NCI-H2196 treated with DMSO at 0.1 percent for 48 hours (cell line): ENCODE data around the gene EGFR.

Experiments used
- DNase-seq: peaks from one replicate; lab custom pipeline; 2025; ENCODE audit not compliant: unreplicated experiment; lab: John Stamatoyannopoulos, UW

The EGFR gene

GRCh38 chr7:55006499-55006898, 12.3 kb upstream of the EGFR start:
- no peak for DNase-seq

GRCh38 chr7:55013851-55014250, 5.0 kb upstream of the EGFR start:
- no peak for DNase-seq

- no peak for DNase-seq
These were observed 2.6 kb upstream of the EGFR start for GRCh38 chr7:55016061-55016745.

GRCh38 chr7:55016746-55017090, 2.1 kb upstream of the EGFR start:
- DNase-seq, result no peak

- no peak for DNase-seq
These were observed 976 bp upstream of the EGFR start for GRCh38 chr7:55017841-55018240.

GRCh38 chr7:55019191-55019690, 424 bp downstream of the EGFR start:
- DNase-seq, result no peak

- no peak for DNase-seq
These were observed 1.1 kb downstream of the EGFR start for GRCh38 chr7:55019691-55020465.

GRCh38 chr7:55020466-55020871, 1.7 kb downstream of the EGFR start:
- DNase-seq, result no peak

- no peak for DNase-seq
These were observed 2.2 kb downstream of the EGFR start for GRCh38 chr7:55021053-55021452.

GRCh38 chr7:55022002-55022985, 3.5 kb downstream of the EGFR start:
- DNase-seq, result no peak

GRCh38 chr7:55023841-55024505, 5.2 kb downstream of the EGFR start:
- no peak for DNase-seq

- no peak for DNase-seq
These were observed 6.0 kb downstream of the EGFR start for GRCh38 chr7:55024776-55025175.

GRCh38 chr7:55026086-55026790, 7.4 kb downstream of the EGFR start:
- no peak for DNase-seq

- no peak for DNase-seq
These were observed 8.2 kb downstream of the EGFR start for GRCh38 chr7:55026867-55027490.

GRCh38 chr7:55028011-55028410, 9.2 kb downstream of the EGFR start:
- DNase-seq, result no peak

- no peak for DNase-seq
These were observed 11.5 kb downstream of the EGFR start for GRCh38 chr7:55030314-55030713.

- DNase-seq, result no peak
These were observed 12.3 kb downstream of the EGFR start for GRCh38 chr7:55031075-55031474.

GRCh38 chr7:55032069-55032699, 13.4 kb downstream of the EGFR start:
- no peak for DNase-seq

- DNase-seq, result no peak
These were observed 14.5 kb downstream of the EGFR start for GRCh38 chr7:55033236-55033846.
